NCI-H2227 treated with DMSO at 0.1 percent for 48 hours (cell line): ENCODE results near the gene IQGAP2.
"Not testable (repeated sequence)": the region's sequence is repeated elsewhere in the genome, so short reads cannot be mapped to it uniquely, and the experiment has no call there.

Experiments used
- DNase-seq: peaks from one replicate; lab custom pipeline; 2025; lab: John Stamatoyannopoulos, UW

The IQGAP2 gene

DNA sequence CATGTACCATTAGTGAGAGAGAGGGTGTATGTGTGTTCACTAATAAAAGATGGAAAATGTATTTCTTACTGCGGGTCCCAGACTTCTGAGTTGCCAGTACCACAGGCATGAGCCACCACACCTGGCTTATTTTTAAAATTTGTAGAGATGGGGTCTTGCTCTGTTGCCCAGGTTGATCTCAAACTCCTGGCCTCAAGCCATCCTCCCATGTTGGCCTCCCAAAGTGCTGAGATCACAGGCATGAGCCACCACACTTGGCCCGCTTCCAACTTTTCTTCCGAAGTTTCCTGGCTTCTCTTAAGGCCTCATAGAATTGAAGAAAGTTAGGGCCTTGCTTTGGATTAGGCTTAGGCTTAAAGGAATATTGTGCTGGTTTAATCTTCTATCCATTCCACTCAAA lies 260.5 kb downstream of the IQGAP2 start:
- DNase-seq = no peak

- DNase-seq = no peak
These were observed 261.0 kb downstream of the IQGAP2 start for GRCh38 chr5:76664079-76664478.

- no peak for DNase-seq
These were observed 264.4 kb downstream of the IQGAP2 start for GRCh38 chr5:76667495-76667894.

DNA sequence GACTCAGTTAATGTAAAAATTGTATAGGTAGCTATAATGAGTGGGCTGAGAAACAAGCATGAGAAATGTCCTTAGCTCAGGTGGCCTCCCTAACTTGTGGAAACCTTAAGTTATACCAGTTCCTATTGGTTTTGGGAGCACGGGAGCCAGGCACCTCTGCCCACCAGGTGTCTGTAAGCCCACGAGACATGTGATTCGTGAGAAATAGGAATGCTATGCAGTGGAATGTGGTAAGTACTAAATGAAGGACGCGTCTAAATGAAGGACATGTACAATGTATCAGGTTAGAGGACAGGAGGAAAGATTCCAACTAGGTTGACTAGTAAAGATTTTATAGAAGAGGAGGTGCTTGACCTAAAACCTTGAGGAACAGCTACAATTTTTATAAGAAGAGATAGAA lies 266.2 kb downstream of the IQGAP2 start:
- DNase-seq = no peak

DNA sequence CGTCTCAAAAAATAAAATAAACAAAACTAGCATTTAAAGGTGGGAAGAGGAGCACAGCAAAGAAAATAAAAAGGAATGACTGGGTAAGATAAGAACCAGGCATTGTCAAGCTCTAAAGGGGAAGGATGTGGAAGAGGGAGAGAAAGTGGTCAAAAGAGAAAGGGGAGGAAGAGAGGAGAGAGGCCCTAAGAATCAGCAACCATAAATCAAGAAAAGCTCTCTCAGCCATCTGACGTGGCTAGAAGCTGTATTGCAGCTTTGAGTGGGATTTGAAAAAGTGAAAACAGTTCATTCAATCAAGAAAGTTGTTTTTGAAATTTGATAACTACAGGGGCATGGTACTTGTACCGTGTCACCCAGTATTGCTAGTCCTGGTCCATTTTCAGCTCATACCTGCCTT lies 267.4 kb downstream of the IQGAP2 start:
- no peak for DNase-seq

DNA sequence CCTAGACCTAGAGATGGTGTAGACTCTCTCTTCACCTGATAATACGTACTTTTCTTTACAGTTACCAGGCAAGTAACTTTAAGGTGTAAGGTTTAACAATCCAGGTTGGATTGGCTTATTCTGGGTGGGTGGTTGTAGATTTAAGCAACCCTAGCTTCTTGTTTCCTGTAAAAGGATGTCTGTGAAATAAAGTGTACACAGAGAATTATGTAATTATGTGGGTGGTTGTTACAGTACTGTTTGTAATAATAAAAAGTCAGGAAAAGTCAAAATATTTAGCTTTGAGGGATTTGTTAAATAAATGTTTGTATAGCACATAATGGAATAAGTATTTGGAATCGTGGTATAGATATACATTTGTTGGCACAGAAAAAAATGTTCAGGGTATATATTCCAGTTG lies 269.2 kb downstream of the IQGAP2 start:
- DNase-seq = no peak

DNA sequence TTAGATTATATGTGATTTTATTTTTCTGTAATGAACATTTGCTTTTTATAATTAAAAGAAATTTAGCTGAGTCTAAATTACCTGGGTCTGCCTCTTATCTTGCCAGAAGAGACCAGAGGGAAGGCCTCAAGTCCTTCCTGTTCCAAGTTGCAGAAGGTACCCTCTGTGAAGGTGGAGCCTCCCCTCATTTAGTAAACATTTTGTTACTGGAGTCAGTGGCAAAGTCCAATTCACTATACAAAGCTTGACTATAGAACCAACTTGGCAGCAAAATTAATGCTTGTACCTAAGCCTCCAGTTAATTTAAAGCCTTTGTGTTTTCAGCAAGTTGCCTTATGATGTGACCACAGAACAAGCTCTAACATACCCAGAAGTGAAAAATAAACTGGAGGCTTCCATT lies 270.0 kb downstream of the IQGAP2 start:
- no peak for DNase-seq

GRCh38 chr5:76674330-76675066 lies 271.4 kb downstream of the IQGAP2 start:
- DNase-seq = no peak

GRCh38 chr5:76675364-76675763 lies 272.3 kb downstream of the IQGAP2 start:
- no peak for DNase-seq

- no peak for DNase-seq
These were observed 274.9 kb downstream of the IQGAP2 start for GRCh38 chr5:76677849-76678472.

GRCh38 chr5:76679231-76679630 lies 276.1 kb downstream of the IQGAP2 start:
- DNase-seq = no peak

DNA sequence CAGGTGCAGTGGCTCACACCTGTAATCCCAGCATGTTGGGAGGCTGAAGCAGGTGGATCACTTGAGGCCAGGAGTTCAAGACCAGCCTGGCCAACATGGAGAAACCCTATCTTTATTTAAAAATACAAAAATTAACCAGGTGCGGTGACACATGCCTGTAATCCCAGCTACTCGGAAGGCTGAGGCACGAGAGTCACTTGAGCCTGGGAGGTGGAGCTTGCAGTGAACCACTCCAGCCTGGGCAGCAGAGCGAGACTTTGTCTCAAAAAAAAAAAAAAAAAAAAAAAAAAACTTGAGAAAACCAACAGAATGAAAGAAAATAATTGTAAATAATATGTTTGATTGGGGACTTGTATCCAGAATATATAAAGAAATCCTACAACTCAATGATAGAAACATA lies 277.7 kb downstream of the IQGAP2 start:
- not testable (repeated sequence) for DNase-seq

GRCh38 chr5:76681287-76681686 lies 278.2 kb downstream of the IQGAP2 start:
- no peak for DNase-seq

DNA sequence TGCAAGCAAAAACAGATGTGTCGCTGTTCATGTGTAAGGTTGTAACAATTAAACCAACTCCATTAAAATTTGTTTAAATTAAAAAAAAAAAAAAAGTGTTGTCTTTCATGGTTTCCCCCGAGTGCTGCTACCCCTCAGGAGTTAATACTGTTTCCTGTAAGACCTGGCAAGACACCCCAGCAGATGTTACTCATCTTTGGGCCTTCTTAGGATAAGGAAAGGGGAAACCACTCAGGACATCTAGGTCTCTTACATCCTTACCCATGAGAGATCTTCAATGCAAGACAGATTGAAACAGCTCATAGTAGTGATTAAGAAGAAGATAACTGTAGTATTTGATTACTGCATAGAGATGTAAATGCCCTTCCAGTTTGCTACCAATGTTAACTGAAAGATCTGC lies 279.3 kb downstream of the IQGAP2 start:
- DNase-seq = no peak

GRCh38 chr5:76683816-76684731 lies 281.0 kb downstream of the IQGAP2 start:
- no peak for DNase-seq

- no peak for DNase-seq
These were observed 281.9 kb downstream of the IQGAP2 start for GRCh38 chr5:76684756-76685519.

GRCh38 chr5:76685704-76686103 lies 282.6 kb downstream of the IQGAP2 start:
- no peak for DNase-seq

DNA sequence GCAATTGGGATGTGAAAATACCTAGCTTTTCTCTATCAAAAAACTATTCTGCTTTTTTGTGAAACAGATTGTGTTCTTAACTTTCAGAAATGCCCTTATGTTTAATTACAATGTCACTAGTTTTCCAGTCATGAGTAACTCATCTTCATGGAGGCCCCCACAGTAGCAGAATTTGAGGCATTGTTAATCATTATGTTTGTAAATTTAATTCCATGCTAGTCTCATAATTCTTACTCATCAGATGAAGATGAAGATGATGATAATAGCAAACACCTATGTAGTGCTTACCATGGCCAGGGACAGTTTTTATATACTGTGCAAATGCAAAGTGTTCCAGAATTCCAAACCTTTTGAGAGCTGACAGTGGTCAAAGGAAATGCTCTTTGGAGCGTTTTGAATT lies 285.1 kb downstream of the IQGAP2 start:
- DNase-seq = no peak

DNA sequence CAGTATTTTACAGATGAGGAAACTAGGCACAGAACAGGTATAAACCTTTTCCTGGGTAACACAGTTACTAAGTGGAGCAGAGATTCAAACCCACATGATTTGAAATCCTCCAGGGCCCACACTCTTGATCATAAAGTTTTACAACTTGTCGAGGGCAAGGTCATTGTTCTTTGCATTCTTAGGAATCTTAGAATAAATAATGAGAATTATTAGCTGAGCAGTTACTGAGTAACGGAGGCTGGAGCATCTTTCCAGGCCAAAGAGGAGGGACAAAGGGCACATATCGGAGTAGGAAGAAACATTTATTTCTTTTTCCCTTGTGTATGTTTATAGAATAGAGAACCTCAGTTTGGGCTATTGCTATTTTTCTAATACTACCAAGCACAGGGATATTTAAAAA lies 285.8 kb downstream of the IQGAP2 start:
- DNase-seq = no peak

DNA sequence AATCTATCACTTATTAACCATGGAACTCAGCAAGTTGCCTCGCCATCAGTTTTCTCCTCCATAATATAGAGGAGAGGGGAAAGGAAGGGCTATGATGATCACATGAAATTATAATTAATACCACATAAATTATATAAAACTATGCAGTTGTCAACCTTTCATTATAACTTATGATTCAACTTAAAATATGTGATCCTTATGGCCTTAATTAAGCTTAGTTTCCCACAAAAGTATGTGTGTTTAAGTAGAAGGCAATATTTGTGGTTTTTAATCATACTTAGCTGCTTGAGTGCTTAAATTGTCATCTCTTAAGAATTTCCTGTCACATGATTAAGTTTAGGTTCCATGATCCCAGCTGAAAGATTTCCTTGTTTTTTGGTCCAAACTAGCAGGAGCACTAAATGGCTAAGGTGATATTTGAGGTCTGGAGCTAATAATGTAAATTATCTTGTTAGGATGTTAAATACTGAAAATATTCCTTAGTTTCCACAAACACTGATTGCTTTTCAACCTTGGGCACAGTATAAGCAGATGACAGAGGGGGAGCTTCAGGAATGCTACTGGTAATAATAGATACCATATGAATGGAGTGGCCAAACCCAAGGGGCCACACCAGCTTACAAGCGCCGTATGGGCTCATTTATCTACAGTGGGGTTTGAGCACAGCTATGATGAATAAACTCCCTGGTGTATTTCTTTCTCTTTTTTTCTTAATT lies 286.4 kb downstream of the IQGAP2 start:
- DNase-seq = no peak

- DNase-seq = no peak
These were observed 287.1 kb downstream of the IQGAP2 start for GRCh38 chr5:76690037-76690679.
